Measurements from ENCODE around the gene COL25A1.

GRCh38 chr4:109332926-109333464, 30.5 kb upstream of the COL25A1 start:
- TF ChIP-seq POLR2AphosphoS5 (IDR thresholded peaks at IDR 0.05; ENCODE audit: borderline replicate concordance, low read depth, low read length) (no peak), EZH2 (IDR thresholded peaks at IDR 0.05) (no peak)
